B cell (primary cell): ENCODE measurements around the gene ZNF212. TPM values are rescaled to one million over a fixed set of nuclear protein-coding genes. Genes with fewer than 3 reads are reported as not detected.

Source experiments
- ATAC-seq: fragments of 200-7000 bp; cut with Tn5 transposase; one replicate; pipeline ENCODE4 v1.10.0; 2021; ENCODE audit warnings: low read depth, mild to moderate bottlenecking, moderate number of reproducible peaks, moderate library complexity
- CTCF ChIA-PET: fragments of 350-600 bp; sonication (Branson Sonifier 250); formaldehyde crosslinking; loops from one replicate; lab custom pipeline; 2021; ENCODE audit warnings: antibody characterized with exemption, inconsistent platforms; lab: Charles Lee
- POLR2A ChIA-PET: fragments of 350-600 bp; sonication (Branson Sonifier 250); formaldehyde crosslinking; loops from one replicate; lab custom pipeline; 2021; ENCODE audit warnings: antibody characterized with exemption; lab: Charles Lee
- DNase-seq: peaks from one replicate; pipeline ENCODE4 v3.0.0; 2013
- H2AFZ ChIP-seq: 2 replicates; pipeline ENCODE4 v1.6.1; 2012; ENCODE audit warnings: mild to moderate bottlenecking, low read depth, low read length; ENCODE audit not compliant: insufficient read depth, poor library complexity, severe bottlenecking
- H3K27ac ChIP-seq, 2 donors: 1 replicate in 1 of 2; 2 replicates in 1 of 2; pipeline ENCODE4 v1.5.1; 2012 to 2013; ENCODE audit warnings: low read length in 2 of 2, mild to moderate bottlenecking in 2 of 2, moderate library complexity in 1 of 2
- H3K27me3 ChIP-seq, 4 experiments: fragments of 200-600 bp in 1 of 4; sonication (generic) in 1 of 4; replicated peaks in 1 of 4; 1 replicate in 2 of 4; 2 replicates in 2 of 4; pipeline versions ENCODE4 v1.6.1 to v1.7.0; 2013 to 2016; ENCODE audit warnings: low read length in 3 of 4, mild to moderate bottlenecking in 2 of 4, mixed read lengths in 1 of 4, moderate library complexity in 1 of 4; ENCODE audit not compliant: insufficient read depth in 4 of 4, control insufficient read depth in 3 of 4; ENCODE audit errors: control extremely low read depth in 1 of 4
- H3K36me3 ChIP-seq, 2 experiments: replicated peaks in 1 of 2; 1 replicate in 1 of 2; 2 replicates in 1 of 2; pipeline versions ENCODE4 v1.6.1 to v1.7.1; 2013; ENCODE audit warnings: low read length in 1 of 2; ENCODE audit not compliant: insufficient read depth in 2 of 2, control insufficient read depth in 1 of 2; ENCODE audit errors: control extremely low read depth in 1 of 2, extremely low read depth in 1 of 2
- H3K4me1 ChIP-seq, 2 donors: fragments of 200-600 bp in 1 of 2; sonication (generic) in 1 of 2; 1 replicate in 1 of 2; 2 replicates in 1 of 2; pipeline versions ENCODE4 v1.5.1 to v1.6.1; 2013 to 2017; ENCODE audit warnings: low read length in 2 of 2; ENCODE audit not compliant: control insufficient read depth in 2 of 2, insufficient read depth in 2 of 2
- H3K4me2 ChIP-seq: replicated peaks from 2 replicates; pipeline ENCODE3; 2012; ENCODE audit warnings: mild to moderate bottlenecking, low read depth, low read length; ENCODE audit not compliant: poor library complexity, severe bottlenecking
- H3K4me3 ChIP-seq, 5 experiments: fragments of 200-600 bp in 1 of 5; sonication (generic) in 1 of 5; 1 replicate in 3 of 5; 2 replicates in 2 of 5; pipeline versions ENCODE4 v1.5.1 to v1.7.0; 2011 to 2016; ENCODE audit warnings: low read length in 4 of 5, mild to moderate bottlenecking in 4 of 5, low read depth in 2 of 5, control low read depth in 1 of 5, moderate library complexity in 1 of 5; ENCODE audit not compliant: insufficient read depth in 1 of 5; ENCODE audit errors: control extremely low read depth in 1 of 5, extremely low read depth in 1 of 5
- H3K79me2 ChIP-seq: fragments of 200-600 bp; sonication (generic); one replicate; pipeline ENCODE4 v1.6.0; 2016; ENCODE audit warnings: low read length; ENCODE audit not compliant: control insufficient read depth, insufficient read depth
- H3K9ac ChIP-seq: fragments of 200-600 bp; sonication (generic); 2 replicates; pipeline ENCODE4 v1.6.1; 2017; ENCODE audit warnings: mild to moderate bottlenecking, low read length, moderate library complexity
- H3K9me3 ChIP-seq, 3 donors: one replicate each; pipeline versions ENCODE4 v1.6.1 to v1.7.1; 2013; ENCODE audit warnings: low read length in 2 of 3; ENCODE audit not compliant: control insufficient read depth in 2 of 3, insufficient read depth in 1 of 3; ENCODE audit errors: control extremely low read depth in 1 of 3
- H4K20me1 ChIP-seq: 2 replicates; pipeline ENCODE4 v1.6.0; 2012; ENCODE audit warnings: mild to moderate bottlenecking, low read length; ENCODE audit not compliant: insufficient read depth, control insufficient read depth, poor library complexity, severe bottlenecking
- H3K27ac Mint-ChIP-seq: one replicate; pipeline ENCODE4 v1.8.0; 2021; ENCODE audit warnings: mixed read lengths
- H3K27me3 Mint-ChIP-seq: one replicate; pipeline ENCODE4 v1.8.0; 2021; ENCODE audit warnings: mixed read lengths
- H3K4me1 Mint-ChIP-seq: one replicate; pipeline ENCODE4 v1.8.0; 2021; ENCODE audit warnings: mixed read lengths
- H3K4me3 Mint-ChIP-seq: one replicate; pipeline ENCODE4 v1.8.0; 2021; ENCODE audit warnings: mixed read lengths
- H3K9me3 Mint-ChIP-seq: one replicate; pipeline ENCODE4 v1.8.0; 2022; ENCODE audit warnings: mixed read lengths; ENCODE audit not compliant: insufficient read depth
- CTCF ChIP-seq: fragments of 200-600 bp; IDR thresholded peaks from one replicate; pipeline ENCODE4 v1.8.0; 2022; ENCODE audit warnings: antibody characterized with exemption, mild to moderate bottlenecking
- EZH2 ChIP-seq: IDR thresholded peaks from 2 replicates; pipeline ENCODE4 v1.6.1; 2012; ENCODE audit warnings: borderline replicate concordance, low read depth, mild to moderate bottlenecking, moderate library complexity, low read length; ENCODE audit not compliant: insufficient read depth, poor library complexity, severe bottlenecking
- WGBS: methylation state at CpG from one replicate; pipeline ENCODE4 v1.1.5; 2013; ENCODE audit warnings: missing lambda C conversion rate; ENCODE audit not compliant: insufficient coverage; 5-methylcytosine and 5-hydroxymethylcytosine counted together
- intact Hi-C: fragments of 100-400 bp; cut with micrococcal nuclease; formaldehyde crosslinking; loops from one replicate; pipeline ENCODE4 v1.10.0; 2022
- polyA plus RNA-seq: library from polyadenylated mRNA; depleted of rRNA; stranded (reverse); fragments of >200 nt; gene quantifications from 2 replicates; pipeline ENCODE4 v1.2.3, GENCODE V29; 2012
- total RNA-seq, 2 donors: library from RNA; stranded (reverse); fragments of 120-200 nt in 1 of 2; gene quantifications; 1 replicate in 1 of 2; 2 replicates in 1 of 2; pipeline versions ENCODE4 v1.2.3 to v1.2.4, GENCODE V29; 2013 to 2022

ZNF212 gene
- total and polyA plus RNA-seq, 2 donors (not counting 1 experiment from before 2014, with no cell fraction given) = 8.1 to 22.5 TPM

- Mint-ChIP-seq H3K27me3 (no peaks in the 10 kb centered on the region), H3K27ac (no peak overlapping the region), H3K4me1 (no peaks in the 10 kb centered on the region), H3K4me3 (no peak overlapping the region), H3K9me3 (no peaks in the 10 kb centered on the region)
- Histone ChIP-seq H4K20me1 (no peaks in the 10 kb centered on the region), H3K27ac (no peak overlapping the region), H3K27me3 (no peaks in the 10 kb centered on the region), H3K4me3 (no peak overlapping the region), H3K4me1 (no peaks in the 10 kb centered on the region), H3K9ac (no peak overlapping the region), H2AFZ (no peak overlapping the region), H3K4me2 (no peak overlapping the region), H3K9me3 (peaks cover 0 to 14% (median 0%) of the 10 kb centered on the region in 3 donors), H3K36me3 (peaks cover 0 to 23% of the 10 kb centered on the region in 2 experiments), H3K79me2 (no peaks in the 10 kb centered on the region)
- 100% methylated on average over 5 of the region's 6 CpGs for WGBS
- no peak for ATAC-seq
- TF ChIP-seq EZH2 (no peak), CTCF (no peak)
- no peak for DNase-seq
- ChIA-PET POLR2A (interaction anchor here (0.7 kb wide), 1 partner anchor 41 kb away, joined by 3 read pairs; the partner anchor contains the start of gene ZNF783), CTCF (no interaction called here)
- intact Hi-C loops = no loop called here
Observed at GRCh38 chr7:149220534-149220933, 18.9 kb upstream of the ZNF212 start.

GRCh38 chr7:149223176-149223575, 16.3 kb upstream of the ZNF212 start:
- Histone ChIP-seq H3K4me3 (no peak overlapping the region), H3K36me3 (peaks cover 0 to 13% of the 10 kb centered on the region in 2 experiments), H3K27me3 (no peaks in the 10 kb centered on the region), H4K20me1 (no peaks in the 10 kb centered on the region), H3K9me3 (peaks cover 0 to 14% (median 0%) of the 10 kb centered on the region in 3 donors), H3K27ac (no peak overlapping the region), H3K79me2 (no peaks in the 10 kb centered on the region), H3K9ac (no peak overlapping the region), H2AFZ (no peak overlapping the region), H3K4me1 (no peaks in the 10 kb centered on the region), H3K4me2 (no peak overlapping the region)
- DNase-seq (no peak), ATAC-seq (no peak)
- ChIA-PET CTCF (no interaction called here), POLR2A (no interaction called here)
- no peaks in the 10 kb centered on the region for H3K27me3 Mint-ChIP-seq
- H3K4me3 Mint-ChIP-seq = no peak overlapping the region
- no peaks in the 10 kb centered on the region for H3K4me1 Mint-ChIP-seq
- H3K9me3 Mint-ChIP-seq = no peaks in the 10 kb centered on the region
- TF ChIP-seq EZH2 = no peak
- no peak for TF ChIP-seq CTCF
- intact Hi-C loops = no loop called here
- no peak overlapping the region for H3K27ac Mint-ChIP-seq
- 95% methylated on average over 6 of the region's 8 CpGs for WGBS
